CD4-positive, alpha-beta T cell treated with Interleukin-21 for 1 hour (primary cell): ENCODE data around the gene REXO1.
"Not testable (repeated sequence)": the region's sequence is repeated elsewhere in the genome, so short reads cannot be mapped to it uniquely, and the experiment has no call there.

Experiments used
- DNase-seq: peaks from one replicate; pipeline ENCODE4 v3.0.0-alpha.2; 2020

REXO1 gene

GRCh38 chr19:1813192-1814182 is 34.8 kb downstream of the REXO1 start:
- no peak for DNase-seq

DNA sequence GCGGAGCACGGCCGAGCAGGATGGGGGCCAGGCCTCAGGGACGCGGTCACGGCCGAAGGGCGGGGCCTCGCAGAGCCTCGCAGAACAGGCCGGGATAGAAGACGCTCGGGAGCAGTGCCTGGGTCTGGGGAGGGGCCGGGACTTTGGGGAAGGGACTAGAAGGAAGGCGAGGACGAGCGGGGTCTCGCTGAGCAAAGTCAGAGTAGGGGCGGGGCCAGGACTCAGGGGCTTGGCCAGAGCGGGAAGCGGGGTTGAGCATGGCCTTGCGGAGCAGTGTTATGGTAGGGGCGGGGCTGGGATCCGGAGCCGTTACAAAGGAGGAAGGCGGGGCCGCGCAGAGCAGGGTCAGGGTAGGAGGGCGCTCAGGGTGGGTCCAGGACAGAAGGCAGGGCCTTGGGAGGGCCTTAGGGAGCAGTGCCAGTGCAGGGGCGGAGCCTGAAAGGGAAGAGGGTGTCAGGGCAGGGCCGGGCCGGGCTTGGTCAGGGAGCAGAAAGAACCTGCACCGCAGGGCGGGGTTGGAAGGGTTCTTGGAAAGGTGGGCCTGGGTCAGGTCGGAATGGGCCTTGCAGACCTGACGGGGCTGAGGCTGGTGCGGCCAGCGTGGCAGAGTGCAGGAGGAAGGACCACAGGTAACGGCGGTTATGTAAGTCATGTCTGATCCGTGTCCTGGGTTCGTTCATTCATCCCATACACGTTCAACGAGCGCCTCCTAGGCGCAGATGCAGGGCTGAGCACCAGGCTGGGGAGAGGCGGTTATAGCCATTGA is 35.7 kb downstream of the REXO1 start:
- DNase-seq = peak; percentile 93

DNA sequence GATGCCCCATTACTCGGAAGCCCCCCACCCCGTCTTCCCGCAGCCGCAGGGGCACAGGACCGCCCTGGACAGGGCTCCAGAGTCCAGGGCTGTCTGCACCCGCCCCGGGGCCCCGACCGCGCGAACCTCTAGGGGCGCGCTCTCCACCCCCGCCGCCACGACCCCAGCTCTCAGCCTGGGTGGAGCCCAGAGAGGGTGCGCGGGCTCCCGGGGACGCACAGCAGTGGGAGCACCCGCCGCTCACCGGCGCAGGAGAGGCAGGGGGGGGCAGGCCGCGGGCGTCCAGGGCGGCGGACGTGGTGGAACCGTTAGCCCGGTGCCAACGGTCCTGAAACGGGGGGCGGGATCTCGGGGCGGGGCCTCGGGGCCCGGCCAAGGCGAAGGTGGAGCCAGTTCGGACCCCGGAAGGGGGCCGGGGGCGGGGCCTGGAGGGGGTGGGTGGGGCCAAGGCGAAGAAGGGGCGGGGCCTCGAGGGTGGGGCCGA is 36.3 kb downstream of the REXO1 start, which contains the start of gene ATP8B3:
ATP8B3 (minus strand) TSS at position 335 of the 484 bp plus-strand sequence. CDS start 540 bp downstream, outside the sequence.
- DNase-seq = peak; percentile 88

GRCh38 chr19:1811472-1811894 is 36.8 kb downstream of the REXO1 start:
- peak; percentile 25 for DNase-seq

DNA sequence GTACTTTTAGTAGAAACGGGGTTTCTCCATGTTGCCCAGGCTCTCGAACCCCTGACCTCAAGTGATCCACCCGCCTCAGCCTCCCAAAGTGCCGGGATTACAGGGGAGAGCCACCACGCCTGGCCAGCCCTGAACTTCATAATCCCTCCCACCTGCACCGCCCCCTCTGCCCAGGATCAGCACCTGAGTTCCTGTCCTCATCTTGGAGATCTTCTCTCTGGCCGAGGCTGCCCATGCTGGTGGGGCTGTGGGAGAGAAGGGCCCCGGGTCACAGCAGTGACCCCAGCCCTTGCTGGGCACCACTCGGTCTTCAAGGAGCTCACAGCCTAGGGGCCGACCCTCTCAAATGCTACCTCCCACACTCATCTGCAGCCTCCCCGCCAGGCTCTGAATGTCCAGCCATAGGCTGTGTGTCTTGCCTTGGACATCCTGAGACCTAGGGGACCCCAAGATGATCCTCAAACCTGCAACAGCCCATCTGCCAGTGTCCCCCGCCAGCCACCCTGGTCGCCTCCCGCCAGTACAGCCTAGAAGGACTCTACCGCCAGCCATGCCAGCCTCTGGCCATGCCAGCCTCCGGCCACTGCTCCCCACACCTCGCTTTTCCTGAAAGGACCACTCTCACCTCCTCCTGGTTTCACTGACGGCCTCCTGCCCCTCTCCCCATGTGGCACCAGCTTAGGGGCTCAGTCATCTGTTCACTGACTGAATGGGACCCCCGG is 37.7 kb downstream of the REXO1 start:
- DNase-seq = no peak

GRCh38 chr19:1809678-1810077 is 38.6 kb downstream of the REXO1 start:
- no peak for DNase-seq

- DNase-seq = no peak
These were observed 39.9 kb downstream of the REXO1 start for GRCh38 chr19:1808395-1808731.

- no peak for DNase-seq
These were observed 40.4 kb downstream of the REXO1 start for GRCh38 chr19:1807695-1808394.

DNA sequence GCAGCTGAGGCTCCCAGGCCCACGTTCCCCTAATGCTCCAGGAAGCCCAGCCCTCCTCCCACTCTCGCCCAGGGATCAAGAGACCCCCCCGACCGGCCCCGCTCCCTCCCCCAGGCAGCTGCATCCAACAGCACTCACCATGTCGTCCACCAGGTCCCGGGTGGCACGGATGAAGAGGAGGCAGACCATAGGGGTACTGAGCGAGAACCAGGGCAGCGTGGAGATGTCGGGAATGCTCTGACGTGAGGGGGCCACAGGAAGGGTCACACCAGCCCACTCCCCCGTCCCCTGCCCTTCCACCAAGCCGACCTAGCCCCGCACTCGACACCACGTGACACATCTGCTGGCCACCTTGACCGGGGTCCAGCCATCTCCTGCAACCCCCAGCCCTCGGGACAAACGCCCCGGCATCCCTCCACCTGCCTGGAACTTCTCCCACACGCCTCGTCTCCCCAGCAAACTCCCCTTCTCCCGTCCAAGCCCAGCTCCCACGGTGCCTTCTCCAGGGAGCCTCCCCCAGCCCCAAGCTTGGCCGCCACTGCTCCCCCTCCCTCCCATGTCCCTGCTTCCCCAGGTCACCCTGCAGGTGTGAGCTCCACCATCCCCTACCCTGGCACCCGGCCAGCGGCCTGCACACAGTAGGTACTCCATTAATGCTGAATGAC is 41.1 kb downstream of the REXO1 start:
- DNase-seq = no peak

GRCh38 chr19:1806184-1807029 is 41.9 kb downstream of the REXO1 start:
- DNase-seq = no peak

GRCh38 chr19:1805401-1806183 is 42.7 kb downstream of the REXO1 start:
- DNase-seq = no peak

DNA sequence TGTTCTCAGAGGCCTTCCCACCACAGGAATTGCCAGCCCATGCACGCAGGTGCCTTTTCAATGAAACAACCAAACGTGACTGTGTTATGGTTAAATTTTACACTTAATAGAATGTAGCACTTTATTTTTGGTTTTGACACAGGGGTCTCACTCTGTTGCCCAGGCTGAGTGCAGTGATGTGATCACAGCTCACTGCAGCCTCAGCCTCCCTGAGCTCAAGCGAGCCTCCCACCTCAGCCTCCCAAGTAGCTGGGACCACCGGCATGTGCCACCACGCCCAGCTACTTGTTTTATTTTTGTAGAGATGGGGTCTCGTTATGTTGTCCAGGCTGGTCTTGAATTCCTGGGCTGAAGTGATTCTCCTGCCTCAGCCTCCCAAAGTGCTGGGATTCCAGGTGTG is 43.4 kb downstream of the REXO1 start:
- no peak for DNase-seq

- no peak for DNase-seq
These were observed 48.5 kb downstream of the REXO1 start for GRCh38 chr19:1799695-1800342.

DNA sequence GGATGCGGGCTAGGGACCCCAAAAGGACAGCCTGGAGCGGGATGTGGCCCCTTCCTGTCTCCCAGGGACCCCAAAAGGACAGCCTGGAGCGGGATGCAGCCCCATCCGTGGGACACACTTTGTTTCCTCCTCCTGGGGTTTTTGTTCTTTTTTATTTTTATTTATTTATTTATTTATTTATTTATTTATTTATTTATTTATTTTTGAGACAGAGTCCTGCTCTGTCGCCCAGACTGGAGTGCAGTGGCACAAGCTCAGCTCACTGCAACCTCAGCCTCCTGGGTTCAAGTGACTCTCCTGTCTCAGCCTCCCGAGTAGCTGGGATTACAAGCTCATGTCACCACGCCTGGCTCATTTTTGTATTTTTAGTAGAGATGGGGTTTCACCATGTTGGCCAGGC is 51.0 kb downstream of the REXO1 start:
- not testable (repeated sequence) for DNase-seq

DNA sequence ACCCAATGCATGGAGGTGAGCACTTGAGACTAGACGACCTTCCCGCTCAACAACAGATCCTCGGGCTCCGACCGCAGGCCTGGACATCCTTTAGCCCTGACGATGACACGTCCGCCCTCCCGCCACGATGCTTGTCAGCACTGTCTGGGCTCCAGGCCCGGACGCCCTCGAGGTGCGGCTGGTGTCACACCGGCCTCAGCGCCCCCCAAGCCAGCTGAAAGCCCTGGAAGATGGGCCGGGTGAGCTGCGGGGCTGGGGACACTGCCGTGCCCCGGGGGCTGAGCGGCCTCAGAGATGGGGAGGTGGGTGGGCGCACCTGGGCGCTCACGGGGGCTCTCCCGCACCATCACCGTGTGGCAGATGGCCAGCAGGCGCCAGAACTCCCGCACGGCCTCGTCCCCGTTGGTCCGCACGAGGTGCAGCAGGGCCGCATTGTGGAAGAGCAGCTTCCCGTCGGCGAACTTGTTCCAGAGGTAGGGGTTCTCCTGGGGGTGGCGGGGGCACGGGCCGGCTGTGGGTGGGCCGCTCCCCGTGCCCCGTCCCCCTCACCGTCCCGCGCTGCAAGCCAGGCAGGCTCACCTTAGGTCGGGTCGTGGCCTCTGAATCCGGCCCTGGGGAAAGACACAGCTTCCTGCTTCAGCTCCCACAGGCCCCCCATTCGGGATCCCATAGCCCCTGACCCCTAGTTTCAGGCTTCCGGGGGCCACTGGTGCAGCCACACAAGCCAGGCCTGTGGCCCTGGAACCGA is 51.7 kb downstream of the REXO1 start:
- DNase-seq = no peak

DNA sequence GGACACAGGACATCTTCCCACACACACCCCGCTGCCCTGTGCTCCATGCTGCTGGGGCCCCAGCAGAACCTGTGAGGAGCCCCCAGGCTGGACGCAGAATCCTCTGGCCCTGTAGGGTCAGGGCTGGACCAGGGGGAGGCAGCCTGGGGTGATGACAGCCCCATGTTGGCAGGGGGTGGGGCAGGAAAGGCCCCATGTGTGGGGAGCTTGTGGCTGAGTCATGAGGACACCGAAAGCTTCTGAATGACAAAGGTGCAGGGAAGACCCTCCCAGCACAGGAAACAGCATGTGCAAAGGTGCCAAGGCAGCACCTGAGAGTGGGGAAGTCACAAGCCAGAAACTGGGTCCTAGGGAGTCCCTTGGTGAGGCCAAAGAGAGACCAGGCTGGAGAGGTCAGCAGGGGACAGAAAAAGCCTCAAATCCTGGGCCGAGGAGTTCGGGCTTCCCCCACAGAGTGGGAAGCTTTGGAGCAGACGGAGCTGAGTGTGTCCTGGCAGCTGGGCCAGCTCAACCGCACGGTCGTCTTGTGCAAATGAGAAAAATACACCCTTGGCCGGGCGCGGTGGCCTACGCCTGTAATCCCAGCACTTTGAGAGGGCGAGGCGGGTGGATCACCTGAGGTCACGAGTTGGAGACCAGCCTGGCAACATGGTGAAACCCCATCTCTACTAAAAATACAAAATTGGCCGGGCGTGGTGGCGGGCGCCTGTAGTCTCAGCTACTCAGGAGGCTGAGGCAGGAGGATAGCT is 53.7 kb downstream of the REXO1 start:
- no peak for DNase-seq

GRCh38 chr19:1791879-1792278 is 56.4 kb downstream of the REXO1 start:
- DNase-seq = no peak
